Stomach (tissue), 4 donors: Measurements from ENCODE around the gene POU3F2.

Experiments used
- POLR2A ChIP-seq, 4 donors: fragments of 450-650 bp; IDR thresholded peaks; one replicate each; pipeline ENCODE4 v1.6.1; 2016; ENCODE audit warnings: antibody characterized with exemption in 4 of 4, control low read depth in 2 of 4, mild to moderate bottlenecking in 1 of 4, moderate library complexity in 1 of 4
- POLR2AphosphoS5 ChIP-seq, 3 donors: sonication (generic); formaldehyde crosslinking; IDR thresholded peaks; one replicate each; pipeline ENCODE4 v1.6.1; 2016; ENCODE audit warnings: antibody characterized with exemption in 3 of 3
- TF ChIP-seq, protein P1 (sequence below), 7 experiments: fragments of 450-650 bp in 4 of 7; fragments of 200-600 bp in 3 of 7; sonication (generic) in 3 of 7; IDR thresholded peaks; one replicate each; pipeline ENCODE4 v1.5.1; 2016 to 2019; ENCODE audit warnings: antibody characterized with exemption in 7 of 7, control low read depth in 2 of 7, mild to moderate bottlenecking in 1 of 7

DNA sequence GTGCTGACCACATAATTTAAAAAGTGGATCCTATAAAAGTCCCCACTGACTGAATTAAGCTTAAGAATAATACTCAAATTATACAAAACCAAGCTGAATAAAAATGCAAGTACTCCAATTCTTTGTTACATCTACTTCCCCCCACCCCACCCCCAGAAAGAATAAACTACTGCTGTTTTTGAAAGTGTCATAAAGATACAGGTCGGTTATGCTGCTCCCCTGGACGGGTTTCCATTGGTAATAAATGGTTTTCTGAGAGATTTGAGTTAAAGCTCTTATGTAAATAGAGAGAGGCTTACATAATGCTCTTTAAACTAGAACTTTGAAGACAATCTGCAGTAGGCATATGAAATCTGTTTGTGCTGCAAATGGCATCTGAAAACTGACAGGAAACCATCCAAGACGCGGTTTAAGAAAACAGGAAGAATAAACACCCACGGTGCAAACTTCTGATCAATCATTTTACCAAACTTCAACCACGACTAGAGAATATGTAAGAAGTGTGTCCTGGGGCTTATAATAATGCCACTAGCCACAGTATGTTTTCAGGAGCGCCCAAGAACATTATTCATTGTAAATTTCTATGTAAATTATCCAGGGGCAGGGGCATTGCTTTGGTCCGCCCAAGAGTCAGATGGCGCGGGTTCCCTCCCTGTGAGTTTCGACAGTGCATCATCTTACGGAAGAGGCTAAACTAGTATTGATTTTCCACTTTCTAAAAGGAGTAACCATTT is 10.8 kb upstream of the POU3F2 start:
- TF ChIP-seq, protein P1, sequence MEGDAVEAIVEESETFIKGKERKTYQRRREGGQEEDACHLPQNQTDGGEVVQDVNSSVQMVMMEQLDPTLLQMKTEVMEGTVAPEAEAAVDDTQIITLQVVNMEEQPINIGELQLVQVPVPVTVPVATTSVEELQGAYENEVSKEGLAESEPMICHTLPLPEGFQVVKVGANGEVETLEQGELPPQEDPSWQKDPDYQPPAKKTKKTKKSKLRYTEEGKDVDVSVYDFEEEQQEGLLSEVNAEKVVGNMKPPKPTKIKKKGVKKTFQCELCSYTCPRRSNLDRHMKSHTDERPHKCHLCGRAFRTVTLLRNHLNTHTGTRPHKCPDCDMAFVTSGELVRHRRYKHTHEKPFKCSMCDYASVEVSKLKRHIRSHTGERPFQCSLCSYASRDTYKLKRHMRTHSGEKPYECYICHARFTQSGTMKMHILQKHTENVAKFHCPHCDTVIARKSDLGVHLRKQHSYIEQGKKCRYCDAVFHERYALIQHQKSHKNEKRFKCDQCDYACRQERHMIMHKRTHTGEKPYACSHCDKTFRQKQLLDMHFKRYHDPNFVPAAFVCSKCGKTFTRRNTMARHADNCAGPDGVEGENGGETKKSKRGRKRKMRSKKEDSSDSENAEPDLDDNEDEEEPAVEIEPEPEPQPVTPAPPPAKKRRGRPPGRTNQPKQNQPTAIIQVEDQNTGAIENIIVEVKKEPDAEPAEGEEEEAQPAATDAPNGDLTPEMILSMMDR (IDR thresholded peaks at IDR 0.05) = no peak
- TF ChIP-seq POLR2A (IDR thresholded peaks at IDR 0.05) = no peak
- no peak for TF ChIP-seq POLR2AphosphoS5 (IDR thresholded peaks at IDR 0.05)
